DND-41 (cell line): ENCODE measurements around the gene ZNF473.
"Not testable (repeated sequence)": the region's sequence is repeated elsewhere in the genome, so short reads cannot be mapped to it uniquely, and the experiment has no call there.

Source experiments
- CTCF ChIP-seq: IDR thresholded peaks from 2 replicates; pipeline ENCODE4 v1.5.1; 2012; ENCODE audit warnings: borderline replicate concordance, low read length, moderate library complexity, mild to moderate bottlenecking; ENCODE audit not compliant: poor library complexity, severe bottlenecking; ENCODE audit errors: extremely low read depth
- EZH2 ChIP-seq: IDR thresholded peaks from 3 replicates; pipeline ENCODE4 v1.6.1; 2012; ENCODE audit warnings: borderline replicate concordance, low read depth, mild to moderate bottlenecking, moderate library complexity, low read length, inconsistent platforms; ENCODE audit not compliant: severe bottlenecking

- not testable (repeated sequence) for TF ChIP-seq CTCF, EZH2
Measured at GRCh38 chr19:50075644-50076372, 50.0 kb downstream of the ZNF473 start.
